GM12892 (cell line): ENCODE measurements around the gene PRSS22.

ENCODE experiments used
- DNase-seq: peaks from one replicate; pipeline ENCODE4 v3.0.0; 2011; ENCODE audit not compliant: insufficient read length
- FAIRE-seq: peaks from 2 replicates; lab custom pipeline; 2011; peaks lifted over from hg19 to GRCh38; lab: Jason Lieb, UNC
- POLR2A ChIP-seq: IDR thresholded peaks from 2 replicates; pipeline ENCODE4 v1.6.1; 2011; ENCODE audit warnings: low read depth, low read length, control low read depth
- POLR2AphosphoS5 ChIP-seq: IDR thresholded peaks from 2 replicates; pipeline ENCODE4 v1.6.1; 2011; ENCODE audit warnings: low read depth, low read length, control low read depth
- TAF1 ChIP-seq: IDR thresholded peaks from 2 replicates; pipeline ENCODE4 v1.6.1; 2011; ENCODE audit warnings: low read depth, mild to moderate bottlenecking, control low read depth, low read length, borderline replicate concordance

Gene PRSS22

GRCh38 chr16:2815299-2815771 is 42.6 kb downstream of the PRSS22 start:
- FAIRE-seq, result no peak
- TF ChIP-seq TAF1 (no peak), POLR2AphosphoS5 (no peak), POLR2A (no peak)
- no peak for DNase-seq

GRCh38 chr16:2814551-2815298 is 43.2 kb downstream of the PRSS22 start:
- FAIRE-seq (no peak), DNase-seq (no peak)
- TF ChIP-seq POLR2A (no peak), TAF1 (no peak), POLR2AphosphoS5 (no peak)

- TF ChIP-seq TAF1 (no peak), POLR2AphosphoS5 (no peak), POLR2A (no peak)
These were observed 44.2 kb downstream of the PRSS22 start for GRCh38 chr16:2813771-2814221.

GRCh38 chr16:2811703-2812471 is 46.1 kb downstream of the PRSS22 start:
- FAIRE-seq (no peak), DNase-seq (no peak)
- TF ChIP-seq POLR2AphosphoS5, result no peak
- no peak for TF ChIP-seq POLR2A
- no peak for TF ChIP-seq TAF1

More at GRCh38 chr16:2813771-2814221, 44.2 kb downstream of the PRSS22 start:
- DNase-seq (no peak), FAIRE-seq (no peak)

GRCh38 chr16:2810651-2811050 is 47.3 kb downstream of the PRSS22 start:
- DNase-seq, result no peak
- no peak for FAIRE-seq
- TF ChIP-seq POLR2AphosphoS5 (no peak), TAF1 (no peak), POLR2A (no peak)

- TF ChIP-seq TAF1, result no peak
- no peak for TF ChIP-seq POLR2AphosphoS5
- TF ChIP-seq POLR2A, result no peak
- DNase-seq (no peak), FAIRE-seq (no peak)
These were observed 48.7 kb downstream of the PRSS22 start for GRCh38 chr16:2809149-2809760.

- TF ChIP-seq TAF1, result no peak
- no peak for DNase-seq
- no peak for FAIRE-seq
These were observed 49.8 kb downstream of the PRSS22 start for GRCh38 chr16:2808181-2808580.

- DNase-seq (no peak), FAIRE-seq (no peak)
- no peak for TF ChIP-seq POLR2A
- TF ChIP-seq POLR2AphosphoS5, result no peak
- TF ChIP-seq TAF1, result no peak
These were observed 51.7 kb downstream of the PRSS22 start for GRCh38 chr16:2806286-2806685.

GRCh38 chr16:2804728-2805127 is 53.2 kb downstream of the PRSS22 start:
- no peak for FAIRE-seq
- DNase-seq, result no peak
- TF ChIP-seq POLR2A (no peak), TAF1 (no peak), POLR2AphosphoS5 (no peak)

- no peak for FAIRE-seq
- no peak for DNase-seq
- TF ChIP-seq POLR2AphosphoS5, result no peak
- TF ChIP-seq POLR2A, result no peak
- TF ChIP-seq TAF1, result no peak
These were observed 54.3 kb downstream of the PRSS22 start for GRCh38 chr16:2803545-2804195.
